Measurements from ENCODE around the gene INTS3. TPM values are rescaled to one million over a fixed set of nuclear protein-coding genes. Genes with fewer than 3 reads are reported as not detected.
A peak's percentile ranks its signal among the peaks of the same experiment; 100 is the strongest.
"Not testable (repeated sequence)": the region's sequence is repeated elsewhere in the genome, so short reads cannot be mapped to it uniquely, and the experiment has no call there.

INTS3 gene
- total RNA-seq, 4 donors from 2014 or later, result 35.9 to 70.1 (median 61.3) TPM

GRCh38 chr1:153717330-153717729, 10.5 kb upstream of the INTS3 start:
- no peak overlapping the region for H3K27ac ChIP-seq
- intact Hi-C loops (cut with DNase I; ENCODE audit: low total_unique reads), result no loop called here
- no peaks in the 10 kb centered on the region for H3K36me3 ChIP-seq
- no peak overlapping the region for H3K4me3 ChIP-seq
- no peaks in the 10 kb centered on the region for H3K27me3 ChIP-seq
- no peak for DNase-seq
- no peaks in the 10 kb centered on the region for H3K4me1 ChIP-seq
- TF ChIP-seq CTCF (IDR thresholded peaks at IDR 0.05) (no peak), POLR2A (IDR thresholded peaks at IDR 0.05) (no peak)
- H3K9me3 ChIP-seq, result no peaks in the 10 kb centered on the region

- Histone ChIP-seq H3K4me3 (no peak overlapping the region), H3K36me3 (no peaks in the 10 kb centered on the region), H3K27ac (no peak overlapping the region), H3K9me3 (no peaks in the 10 kb centered on the region), H3K27me3 (no peaks in the 10 kb centered on the region), H3K4me1 (no peaks in the 10 kb centered on the region)
- no peak for TF ChIP-seq POLR2A (IDR thresholded peaks at IDR 0.05)
- TF ChIP-seq CTCF (IDR thresholded peaks at IDR 0.05), result no peak
- intact Hi-C loops (cut with DNase I; ENCODE audit: low total_unique reads), result no loop called here
- DNase-seq, result no peak
Measured at GRCh38 chr1:153723687-153724086, 4.2 kb upstream of the INTS3 start.

- H3K27ac ChIP-seq; DNase-seq; intact Hi-C loops (cut with DNase I; ENCODE audit: low total_unique reads); H3K4me1 ChIP-seq; H3K4me3 ChIP-seq; H3K36me3 ChIP-seq; H3K27me3 ChIP-seq; H3K9me3 ChIP-seq: not testable (repeated sequence)
Measured at GRCh38 chr1:153724634-153725033, 3.2 kb upstream of the INTS3 start.

GRCh38 chr1:153728305-153729066, 636 bp downstream of the INTS3 start:
- Histone ChIP-seq H3K36me3 (no peaks in the 10 kb centered on the region), H3K4me1 (peaks cover 0 to 4% of the 10 kb centered on the region in 2 donors), H3K9me3 (no peaks in the 10 kb centered on the region), H3K27me3 (no peaks in the 10 kb centered on the region), H3K4me3 (peak overlapping the region; percentile 65 to 66), H3K27ac (peak overlapping the region; percentile 95 to 98)
- TF ChIP-seq CTCF (IDR thresholded peaks at IDR 0.05) (no peak), POLR2A (IDR thresholded peaks at IDR 0.05) (peak in 1 of 2 donors; percentile 4)
- intact Hi-C loops (cut with DNase I; ENCODE audit: low total_unique reads), result no loop called here
- DNase-seq, result peak; percentile 76 to 80

- no peaks in the 10 kb centered on the region for H3K27me3 ChIP-seq
- peak overlapping the region; percentile 95 to 98 for H3K27ac ChIP-seq
- H3K4me3 ChIP-seq, result no peak overlapping the region
- DNase-seq, result no peak
- H3K36me3 ChIP-seq, result no peaks in the 10 kb centered on the region
- no peak for TF ChIP-seq CTCF (IDR thresholded peaks at IDR 0.05)
- no peak for TF ChIP-seq POLR2A (IDR thresholded peaks at IDR 0.05)
- intact Hi-C loops (cut with DNase I; ENCODE audit: low total_unique reads), result no loop called here
- peaks cover 0 to 4% of the 10 kb centered on the region in 2 donors for H3K4me1 ChIP-seq
- H3K9me3 ChIP-seq, result no peaks in the 10 kb centered on the region
Measured at GRCh38 chr1:153730468-153730988, 2.7 kb downstream of the INTS3 start.
